ENCODE data around the gene WDR7.

GRCh38 chr18:56672981-56673380 is 21.8 kb downstream of the WDR7 start:
- no peak for TF ChIP-seq ZBTB40 (IDR thresholded peaks at IDR 0.05)
- no peak for TF ChIP-seq ZBTB40 (CRISPR knock-in tag; IDR thresholded peaks at IDR 0.05)
- TF ChIP-seq ARNT (IDR thresholded peaks at IDR 0.05), result no peak
- no peak for TF ChIP-seq ZFP36 (IDR thresholded peaks at IDR 0.05; ENCODE audit: low read depth, low read length, partially characterized antibody)
- no peak for TF ChIP-seq SMAD3 (CRISPR knock-in tag; conservative IDR thresholded peaks at IDR 0.05)
- TF ChIP-seq GATAD2B (IDR thresholded peaks at IDR 0.05; ENCODE audit: borderline replicate concordance), result no peak
- no peak for TF ChIP-seq TCF7 (IDR thresholded peaks at IDR 0.05; ENCODE audit: borderline replicate concordance)
- no peak for TF ChIP-seq TEAD4 (IDR thresholded peaks at IDR 0.05; ENCODE audit: low read length)
- no peak for TF ChIP-seq TEAD4 (CRISPR knock-in tag; IDR thresholded peaks at IDR 0.05; ENCODE audit: borderline replicate concordance)
- no peak for TF ChIP-seq POLR2H (tag; IDR thresholded peaks at IDR 0.05; ENCODE audit: low read depth)

Data from K562 (cell line).